Loucy (cell line): ENCODE measurements around the gene BEST1.

ENCODE experiments used
- H2AFZ ChIP-seq: fragments of 200-600 bp; sonication (generic); 2 replicates; pipeline ENCODE4 v1.6.0; 2016; ENCODE audit warnings: antibody characterized with exemption, mild to moderate bottlenecking, low read length, moderate library complexity
- H3F3A ChIP-seq: fragments of 200-600 bp; 2 replicates; pipeline ENCODE4 v1.6.0; 2016; ENCODE audit warnings: antibody characterized with exemption, low read depth, mild to moderate bottlenecking
- H3K27me3 ChIP-seq: fragments of 200-600 bp; sonication (generic); 2 replicates; pipeline ENCODE4 v1.6.1; 2014; ENCODE audit warnings: low read length, mild to moderate bottlenecking; ENCODE audit not compliant: insufficient read depth, poor library complexity, severe bottlenecking
- H3K36me3 ChIP-seq: fragments of 200-600 bp; sonication (generic); 2 replicates; pipeline ENCODE4 v1.6.1; 2016; ENCODE audit warnings: low read length; ENCODE audit not compliant: insufficient read depth
- H3K4me1 ChIP-seq: fragments of 200-600 bp; sonication (generic); 2 replicates; pipeline ENCODE4 v1.5.1; 2014; ENCODE audit warnings: low read length, mild to moderate bottlenecking; ENCODE audit not compliant: insufficient read depth, poor library complexity, severe bottlenecking
- H3K4me2 ChIP-seq: fragments of 200-600 bp; sonication (generic); 2 replicates; pipeline ENCODE4 v1.6.0; 2014; ENCODE audit warnings: antibody characterized with exemption, low read length, low read depth, mild to moderate bottlenecking; ENCODE audit not compliant: poor library complexity, severe bottlenecking
- H3K4me3 ChIP-seq: fragments of 200-600 bp; sonication (generic); 2 replicates; pipeline ENCODE4 v1.5.1; 2014; ENCODE audit warnings: low read length, mild to moderate bottlenecking, mixed read lengths; ENCODE audit not compliant: poor library complexity, severe bottlenecking
- H3K79me2 ChIP-seq: fragments of 200-600 bp; sonication (generic); 2 replicates; pipeline ENCODE4 v1.6.1; 2014; ENCODE audit warnings: low read length; ENCODE audit not compliant: insufficient read depth
- H3K9ac ChIP-seq: fragments of 200-600 bp; sonication (generic); 2 replicates; pipeline ENCODE4 v1.6.0; 2014; ENCODE audit warnings: mild to moderate bottlenecking, low read depth, low read length, moderate library complexity; ENCODE audit not compliant: poor library complexity, severe bottlenecking
- H3K9me2 ChIP-seq: fragments of 200-600 bp; sonication (generic); replicated peaks from 2 replicates; pipeline ENCODE4 v1.6.1; 2016; ENCODE audit warnings: low read depth, low read length, mixed read lengths
- H3K9me3 ChIP-seq: fragments of 200-600 bp; sonication (generic); 2 replicates; pipeline ENCODE4 v1.6.1; 2014; ENCODE audit warnings: mild to moderate bottlenecking, antibody characterized with exemption, low read length, low read depth; ENCODE audit not compliant: insufficient read depth
- H4K20me1 ChIP-seq: fragments of 200-600 bp; sonication (generic); 2 replicates; pipeline ENCODE4 v1.6.0; 2014; ENCODE audit warnings: antibody characterized with exemption, low read length, mild to moderate bottlenecking; ENCODE audit not compliant: insufficient read depth, poor library complexity, severe bottlenecking
- EZH2phosphoT487 ChIP-seq: fragments of 200-600 bp; IDR thresholded peaks from 2 replicates; pipeline ENCODE4 v1.6.1; 2018; ENCODE audit warnings: antibody characterized with exemption, mild to moderate bottlenecking, moderate library complexity, borderline replicate concordance
- TF ChIP-seq, protein P1 (sequence below): fragments of 200-600 bp; sonication (generic); conservative IDR thresholded peaks from 2 replicates; pipeline ENCODE4 v1.5.1; 2014; ENCODE audit warnings: mild to moderate bottlenecking, antibody characterized with exemption, low read length

BEST1 gene

GRCh38 chr11:61973476-61974162 is 23.5 kb downstream of the BEST1 start:
- Histone ChIP-seq H3K4me3 (no peak overlapping the region), H4K20me1 (no peaks in the 10 kb centered on the region), H3K9ac (no peak overlapping the region), H3K9me3 (no peaks in the 10 kb centered on the region), H3K4me2 (no peak overlapping the region), H3K36me3 (no peaks in the 10 kb centered on the region), H3K79me2 (peaks cover 10% of the 10 kb centered on the region), H3F3A (peaks cover 6% of the 10 kb centered on the region; the same call in 1 of the 2 replicates), H3K4me1 (peaks cover 42% of the 10 kb centered on the region), H3K27me3 (no peaks in the 10 kb centered on the region), H3K9me2 (no peaks in the 10 kb centered on the region), H2AFZ (no peak overlapping the region)
- no peak for TF ChIP-seq EZH2phosphoT487
- TF ChIP-seq, protein P1, sequence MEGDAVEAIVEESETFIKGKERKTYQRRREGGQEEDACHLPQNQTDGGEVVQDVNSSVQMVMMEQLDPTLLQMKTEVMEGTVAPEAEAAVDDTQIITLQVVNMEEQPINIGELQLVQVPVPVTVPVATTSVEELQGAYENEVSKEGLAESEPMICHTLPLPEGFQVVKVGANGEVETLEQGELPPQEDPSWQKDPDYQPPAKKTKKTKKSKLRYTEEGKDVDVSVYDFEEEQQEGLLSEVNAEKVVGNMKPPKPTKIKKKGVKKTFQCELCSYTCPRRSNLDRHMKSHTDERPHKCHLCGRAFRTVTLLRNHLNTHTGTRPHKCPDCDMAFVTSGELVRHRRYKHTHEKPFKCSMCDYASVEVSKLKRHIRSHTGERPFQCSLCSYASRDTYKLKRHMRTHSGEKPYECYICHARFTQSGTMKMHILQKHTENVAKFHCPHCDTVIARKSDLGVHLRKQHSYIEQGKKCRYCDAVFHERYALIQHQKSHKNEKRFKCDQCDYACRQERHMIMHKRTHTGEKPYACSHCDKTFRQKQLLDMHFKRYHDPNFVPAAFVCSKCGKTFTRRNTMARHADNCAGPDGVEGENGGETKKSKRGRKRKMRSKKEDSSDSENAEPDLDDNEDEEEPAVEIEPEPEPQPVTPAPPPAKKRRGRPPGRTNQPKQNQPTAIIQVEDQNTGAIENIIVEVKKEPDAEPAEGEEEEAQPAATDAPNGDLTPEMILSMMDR: no peak

DNA sequence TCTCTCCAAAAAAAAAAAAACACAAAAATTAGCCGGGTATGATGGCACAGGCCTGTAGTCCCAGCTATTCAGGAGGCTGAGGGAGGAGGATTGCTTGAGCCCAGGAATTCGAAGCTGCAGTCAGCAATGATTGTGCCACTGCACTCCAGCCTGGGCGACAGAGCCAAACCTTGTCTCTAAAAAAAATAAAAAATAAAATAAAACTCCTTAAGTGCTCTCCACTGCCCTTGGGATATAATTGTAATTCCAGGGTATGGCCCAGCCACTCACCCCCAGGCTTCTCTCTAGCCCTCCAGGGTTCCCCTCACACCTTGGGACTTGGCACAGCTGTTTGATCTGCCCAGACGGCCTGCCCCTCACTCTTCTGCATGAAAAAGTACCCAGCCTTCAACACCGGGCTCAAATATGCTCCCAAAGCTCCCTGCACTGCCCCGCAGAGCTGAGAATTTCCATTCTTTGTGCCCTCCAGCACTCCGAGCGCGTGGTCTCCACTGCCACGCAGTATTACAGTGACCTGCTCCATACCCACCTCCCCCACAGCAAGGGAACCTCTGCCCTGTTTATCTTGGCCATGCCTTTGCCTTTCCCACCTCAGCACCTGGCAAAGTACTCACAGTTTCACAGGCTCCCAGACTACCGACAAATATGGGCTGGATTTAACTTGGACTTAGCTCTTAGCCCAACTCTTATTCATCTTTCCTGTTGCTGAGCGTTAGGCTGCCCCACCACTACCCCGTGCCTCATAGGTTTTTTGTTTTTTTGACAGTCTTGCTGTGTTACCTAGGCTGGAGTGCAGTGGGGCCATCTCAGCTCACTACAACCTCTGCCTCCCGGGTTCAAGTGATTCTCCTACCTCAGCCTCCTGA is 24.8 kb downstream of the BEST1 start:
- Histone ChIP-seq H3K9me3 (no peaks in the 10 kb centered on the region), H4K20me1 (no peaks in the 10 kb centered on the region), H3K9ac (no peak overlapping the region), H3K4me3 (no peak overlapping the region), H3K79me2 (no peaks in the 10 kb centered on the region), H2AFZ (no peak overlapping the region), H3K36me3 (no peaks in the 10 kb centered on the region), H3K27me3 (no peaks in the 10 kb centered on the region), H3F3A (peaks cover 3% of the 10 kb centered on the region; the same call in 1 of the 2 replicates), H3K4me2 (no peak overlapping the region), H3K4me1 (peaks cover 29% of the 10 kb centered on the region), H3K9me2 (no peaks in the 10 kb centered on the region)
- TF ChIP-seq, protein P1: no peak
- TF ChIP-seq EZH2phosphoT487: no peak

GRCh38 chr11:61975638-61976419 is 25.7 kb downstream of the BEST1 start:
- no peaks in the 10 kb centered on the region for H4K20me1 ChIP-seq
- H3F3A ChIP-seq: no peaks in the 10 kb centered on the region
- H3K4me3 ChIP-seq: no peak overlapping the region
- no peaks in the 10 kb centered on the region for H3K36me3 ChIP-seq
- H3K9ac ChIP-seq: no peak overlapping the region
- no peaks in the 10 kb centered on the region for H3K79me2 ChIP-seq
- no peak overlapping the region for H3K4me2 ChIP-seq
- no peak overlapping the region for H2AFZ ChIP-seq
- no peaks in the 10 kb centered on the region for H3K9me2 ChIP-seq
- TF ChIP-seq EZH2phosphoT487: no peak
- TF ChIP-seq, protein P1: no peak
- H3K27me3 ChIP-seq: no peaks in the 10 kb centered on the region
- peaks cover 23% of the 10 kb centered on the region for H3K4me1 ChIP-seq
- H3K9me3 ChIP-seq: no peaks in the 10 kb centered on the region
